ENCODE results near the gene PRLR. TPM values are rescaled to one million over a fixed set of nuclear protein-coding genes. Genes with fewer than 3 reads are reported as not detected.

PRLR gene
- total and polyA plus RNA-seq, 9 of the 15 experiments (the other 6 are each of a cell fraction or from before 2014, with no cell fraction given), result 0.02 TPM; not detected in 8

GRCh38 chr5:35095366-35095765, 134.9 kb downstream of the PRLR start (continued):
- TF ChIP-seq TSHZ1 (CRISPR knock-in tag; IDR thresholded peaks at IDR 0.05) (no peak), ZNF445 (CRISPR knock-in tag; IDR thresholded peaks at IDR 0.05; ENCODE audit: low read depth) (no peak), PCBP2 (IDR thresholded peaks at IDR 0.05; ENCODE audit: low read depth, low read length, poor library complexity, severe bottlenecking) (no peak), PYGO2 (tag; IDR thresholded peaks at IDR 0.05) (no peak), POLR2AphosphoS5 (IDR thresholded peaks at IDR 0.05; ENCODE audit: control insufficient read depth, insufficient read depth, low read depth, low read length) (no peak), MEF2D (tag; conservative IDR thresholded peaks at IDR 0.05; ENCODE audit: low read depth) (no peak), ZNF398 (CRISPR knock-in tag; IDR thresholded peaks at IDR 0.05) (no peak), ARHGAP35 (IDR thresholded peaks at IDR 0.05; ENCODE audit: partially characterized antibody) (no peak), HDAC3 (IDR thresholded peaks at IDR 0.05; ENCODE audit: borderline replicate concordance, partially characterized antibody) (no peak), MXD1 (CRISPR knock-in tag; IDR thresholded peaks at IDR 0.05; ENCODE audit: borderline replicate concordance, poor library complexity, severe bottlenecking) (no peak), E2F5 (CRISPR knock-in tag; IDR thresholded peaks at IDR 0.05) (no peak), RAD51 (IDR thresholded peaks at IDR 0.05; ENCODE audit: borderline replicate concordance, low read depth) (no peak)

Measured in K562 (cell line).